ENCODE results near the gene SRP14. TPM values are rescaled to one million over a fixed set of nuclear protein-coding genes. Genes with fewer than 3 reads are reported as not detected.

Gene SRP14
- total RNA-seq, 5 donors from 2014 or later (not counting 1 experiment from before 2014, with no cell fraction given): 115 to 128 (median 119) TPM

DNA sequence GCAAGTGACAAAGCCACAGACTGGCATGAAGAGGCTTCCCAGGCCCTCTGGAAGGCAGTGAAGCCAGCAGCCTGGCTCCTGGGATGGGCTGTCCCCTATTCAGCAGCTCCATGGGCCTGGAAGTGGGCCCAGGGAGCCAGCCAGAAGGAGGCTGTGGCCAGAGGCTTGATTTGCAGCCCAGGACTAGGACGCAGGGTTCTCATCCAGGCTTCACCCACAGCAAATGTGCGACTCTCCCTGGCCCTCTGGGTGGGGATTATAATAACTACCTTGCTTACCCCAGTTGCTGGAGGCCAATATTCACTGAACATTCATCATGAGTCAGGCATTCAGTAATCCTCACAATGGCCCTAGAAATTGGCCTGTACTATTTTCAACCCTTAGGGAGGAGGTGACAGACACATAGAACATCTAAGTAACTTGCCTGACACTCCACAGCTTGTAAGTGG lies 24.6 kb upstream of the SRP14 start:
- no peak overlapping the region for H3K4me3 Mint-ChIP-seq
- no CpG with 5 or more reads among the region's 2 CpGs for WGBS (ENCODE audit: insufficient coverage)
- ATAC-seq (replicated peaks in 1 of 4) (no peak), DNase-seq (no peak)
- peaks cover 0 to 3% of the 10 kb centered on the region in 2 donors for H3K36me3 ChIP-seq (ENCODE audit: control insufficient read depth in 2 of 2, extremely low read depth in 1 of 2, insufficient read depth in 1 of 2, low read length in 1 of 2)
- no peaks in the 10 kb centered on the region for H3K27me3 ChIP-seq (replicated peaks in 1 of 2; ENCODE audit: control insufficient read depth in 2 of 2, extremely low read depth in 1 of 2, insufficient read depth in 2 of 2, low read length in 1 of 2)
- no peaks in the 10 kb centered on the region for H3K9me3 Mint-ChIP-seq
- peak overlapping the region in 1 of 2 donors; percentile 87 for H3K27ac Mint-ChIP-seq
- ChIA-PET POLR2A (no interaction called here), CTCF (interaction anchor here in 1 of 2 donors (1.1 kb wide), 1 partner anchor 42 kb away, joined by 3 read pairs; no protein-coding TSS in a partner anchor)
- H3K27ac ChIP-seq (ENCODE audit: low read length): no peak overlapping the region
- H3K4me3 ChIP-seq (ENCODE audit: control insufficient read depth in 1 of 2, extremely low read depth in 1 of 2, low read length in 1 of 2): no peak overlapping the region
- no peaks in the 10 kb centered on the region for H3K9me3 ChIP-seq
- peaks cover 13 to 22% of the 10 kb centered on the region in 2 experiments for H3K4me1 ChIP-seq (ENCODE audit: control insufficient read depth in 1 of 2, extremely low read depth in 1 of 2, insufficient read depth in 2 of 2, low read length in 2 of 2)
- no peaks in the 10 kb centered on the region for H3K27me3 Mint-ChIP-seq
- no peaks in the 10 kb centered on the region for H3K36me3 Mint-ChIP-seq
- H3K4me1 Mint-ChIP-seq: peaks cover 12 to 19% (median 18%) of the 10 kb centered on the region in 3 donors

DNA sequence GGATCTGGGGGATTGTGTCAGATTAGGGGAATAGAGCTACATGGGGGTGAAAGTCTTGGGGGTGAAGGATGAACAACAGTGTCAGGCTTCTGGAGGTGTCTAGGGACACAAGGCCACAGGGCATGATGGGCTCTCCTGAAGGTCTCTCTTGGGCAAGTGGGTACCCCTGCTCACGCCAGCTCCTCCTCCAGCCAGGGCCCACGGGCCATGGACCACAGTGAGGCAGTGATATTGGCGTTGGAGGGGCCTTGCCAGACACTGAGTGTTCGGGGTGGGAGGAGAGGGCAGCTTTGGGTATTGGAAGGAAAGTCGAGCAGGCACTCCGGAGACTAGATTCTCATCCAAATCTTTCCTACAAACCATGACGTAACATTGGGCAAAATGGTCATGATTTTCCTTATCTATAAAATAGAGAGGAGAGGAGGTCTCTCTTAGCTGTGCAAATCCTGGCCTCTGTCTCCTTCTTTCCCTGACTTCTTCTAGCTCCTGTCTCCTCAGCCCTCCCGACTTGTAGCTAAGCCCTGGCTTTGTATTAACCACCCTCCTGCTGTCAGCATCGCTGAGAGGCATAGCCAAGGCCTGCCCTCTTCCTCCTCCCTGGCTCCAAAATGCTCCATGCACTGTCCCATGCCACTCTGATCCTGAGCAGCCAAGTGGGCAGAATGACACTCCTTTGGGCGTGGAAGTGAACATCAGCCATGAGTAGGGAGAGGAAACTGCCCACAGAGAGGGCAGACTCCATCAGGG lies 24.0 kb upstream of the SRP14 start:
- no peak overlapping the region for H3K4me3 ChIP-seq (ENCODE audit: control insufficient read depth in 1 of 2, extremely low read depth in 1 of 2, low read length in 1 of 2)
- H3K36me3 Mint-ChIP-seq: peaks cover 5% of the 10 kb centered on the region
- no peak overlapping the region for H3K27ac Mint-ChIP-seq
- DNase-seq (no peak), ATAC-seq (replicated peaks in 1 of 4) (no peak)
- H3K27me3 ChIP-seq (replicated peaks in 1 of 2; ENCODE audit: control insufficient read depth in 2 of 2, extremely low read depth in 1 of 2, insufficient read depth in 2 of 2, low read length in 1 of 2): no peaks in the 10 kb centered on the region
- no peak overlapping the region for H3K4me3 Mint-ChIP-seq
- no peak overlapping the region for H3K27ac ChIP-seq (ENCODE audit: low read length)
- peaks cover 18 to 25% (median 24%) of the 10 kb centered on the region in 3 donors for H3K4me1 Mint-ChIP-seq
- peaks cover 13 to 22% of the 10 kb centered on the region in 2 experiments for H3K4me1 ChIP-seq (ENCODE audit: control insufficient read depth in 1 of 2, extremely low read depth in 1 of 2, insufficient read depth in 2 of 2, low read length in 2 of 2)
- ChIA-PET POLR2A (no interaction called here), CTCF (interaction anchor here in 1 of 2 donors (1.0 kb wide), 1 partner anchor 36 kb away, joined by 4 read pairs; no protein-coding TSS in a partner anchor)
- peaks cover 0 to 3% of the 10 kb centered on the region in 2 donors for H3K36me3 ChIP-seq (ENCODE audit: control insufficient read depth in 2 of 2, extremely low read depth in 1 of 2, insufficient read depth in 1 of 2, low read length in 1 of 2)
- WGBS (ENCODE audit: insufficient coverage): 93% methylated on average over 5 of the region's 10 CpGs
- no peaks in the 10 kb centered on the region for H3K27me3 Mint-ChIP-seq
- no peaks in the 10 kb centered on the region for H3K9me3 Mint-ChIP-seq
- no peaks in the 10 kb centered on the region for H3K9me3 ChIP-seq

DNA sequence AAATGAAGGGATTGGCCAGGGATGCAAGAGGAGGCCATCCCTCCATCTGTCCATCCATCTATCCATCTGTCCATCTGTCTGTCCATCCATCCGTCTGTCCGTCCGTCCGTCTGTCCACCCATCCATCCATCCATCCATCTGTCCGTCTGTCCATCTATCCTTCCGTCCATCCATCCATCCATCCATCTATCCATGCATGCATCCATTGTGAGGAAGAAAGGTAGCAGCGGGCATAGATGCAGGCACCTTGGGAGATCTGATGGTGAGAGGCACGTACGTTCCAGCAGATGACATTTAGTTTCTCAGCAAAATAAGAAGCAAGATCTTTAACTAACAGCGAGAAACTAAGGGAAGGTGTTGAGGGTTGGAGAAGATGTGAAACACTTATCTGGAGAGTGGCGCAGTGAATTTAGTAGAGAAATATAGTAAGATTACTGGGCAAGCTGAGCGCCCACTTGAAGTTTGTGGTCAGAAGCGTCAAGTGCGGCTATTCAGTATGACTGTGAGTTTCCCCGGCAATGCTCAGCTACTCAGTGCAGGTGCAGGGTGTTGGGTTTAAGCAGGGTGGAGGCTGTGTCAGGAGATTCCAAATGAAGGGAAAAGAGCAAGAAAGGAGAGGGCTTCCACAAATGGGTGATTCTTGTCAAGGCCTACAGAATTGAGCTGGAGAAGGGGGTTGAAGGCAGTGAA lies 22.4 kb upstream of the SRP14 start:
- H3K27me3 Mint-ChIP-seq: no peaks in the 10 kb centered on the region
- no peak for DNase-seq
- peaks cover 16 to 24% of the 10 kb centered on the region in 2 experiments for H3K4me1 ChIP-seq (ENCODE audit: control insufficient read depth in 1 of 2, extremely low read depth in 1 of 2, insufficient read depth in 2 of 2, low read length in 2 of 2)
- ChIA-PET CTCF (interaction anchor here in 1 of 2 donors (0.9 kb wide), 1 partner anchor 43 kb away, joined by 3 read pairs; no protein-coding TSS in a partner anchor), POLR2A (no interaction called here)
- 50% methylated on average over 9 of the region's 15 CpGs for WGBS (ENCODE audit: insufficient coverage)
- H3K4me3 ChIP-seq (ENCODE audit: control insufficient read depth in 1 of 2, extremely low read depth in 1 of 2, low read length in 1 of 2): no peak overlapping the region
- no peaks in the 10 kb centered on the region for H3K27me3 ChIP-seq (replicated peaks in 1 of 2; ENCODE audit: control insufficient read depth in 2 of 2, extremely low read depth in 1 of 2, insufficient read depth in 2 of 2, low read length in 1 of 2)
- ATAC-seq (replicated peaks in 1 of 4): peak in 1 of 4 experiments; percentile 38
- no peak overlapping the region for H3K27ac Mint-ChIP-seq
- peaks cover 5% of the 10 kb centered on the region for H3K36me3 Mint-ChIP-seq
- H3K9me3 ChIP-seq: no peaks in the 10 kb centered on the region
- no peaks in the 10 kb centered on the region for H3K9me3 Mint-ChIP-seq
- peaks cover 24 to 32% (median 30%) of the 10 kb centered on the region in 3 donors for H3K4me1 Mint-ChIP-seq
- H3K4me3 Mint-ChIP-seq: no peak overlapping the region
- no peak overlapping the region for H3K27ac ChIP-seq (ENCODE audit: low read length)
- peaks cover 0 to 3% of the 10 kb centered on the region in 2 donors for H3K36me3 ChIP-seq (ENCODE audit: control insufficient read depth in 2 of 2, extremely low read depth in 1 of 2, insufficient read depth in 1 of 2, low read length in 1 of 2)

DNA sequence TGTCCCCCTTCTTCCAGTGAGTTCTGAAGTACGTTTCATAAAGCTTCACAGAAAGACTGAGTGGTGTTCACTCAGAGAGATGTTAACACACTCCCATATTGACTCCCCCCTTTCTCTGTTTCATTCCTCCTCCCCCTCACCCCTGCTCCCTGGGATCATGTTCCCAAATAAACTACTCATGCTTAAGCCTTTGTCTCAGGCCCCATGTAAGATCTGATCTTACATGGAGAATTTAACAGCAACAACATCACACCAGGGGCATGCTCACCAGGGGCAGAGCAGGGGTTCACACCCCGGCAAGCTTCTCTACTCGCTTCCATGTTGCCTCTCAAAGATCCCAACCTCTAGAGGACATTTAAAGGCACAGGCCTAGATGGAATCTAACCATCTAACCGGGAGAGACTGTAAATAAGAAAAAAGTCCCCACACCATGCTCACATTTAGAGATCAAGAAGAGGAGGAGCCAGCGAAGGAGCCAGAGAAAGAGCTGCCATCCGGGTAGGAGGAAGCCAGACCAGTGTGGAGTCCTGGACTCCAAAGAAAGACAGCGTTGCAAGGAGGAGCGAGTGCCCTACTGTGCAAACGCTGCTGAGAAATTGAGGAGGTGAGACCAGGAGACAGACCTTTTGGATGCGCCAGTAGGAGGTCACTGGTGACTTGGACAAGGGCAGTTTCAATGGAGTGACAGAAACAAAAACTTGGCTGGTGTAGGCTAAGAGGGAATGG lies 21.4 kb upstream of the SRP14 start:
- Mint-ChIP-seq H3K9me3 (no peaks in the 10 kb centered on the region), H3K36me3 (peaks cover 5% of the 10 kb centered on the region), H3K4me3 (no peak overlapping the region), H3K27me3 (no peaks in the 10 kb centered on the region), H3K27ac (no peak overlapping the region), H3K4me1 (peaks cover 33 to 42% (median 36%) of the 10 kb centered on the region in 3 donors)
- ATAC-seq (replicated peaks in 1 of 4) (no peak), DNase-seq (no peak)
- H3K4me1 ChIP-seq (ENCODE audit: control insufficient read depth in 1 of 2, extremely low read depth in 1 of 2, insufficient read depth in 2 of 2, low read length in 2 of 2): peaks cover 25 to 34% of the 10 kb centered on the region in 2 experiments
- H3K9me3 ChIP-seq: no peaks in the 10 kb centered on the region
- no peak overlapping the region for H3K4me3 ChIP-seq (ENCODE audit: control insufficient read depth in 1 of 2, extremely low read depth in 1 of 2, low read length in 1 of 2)
- POLR2A ChIA-PET: no interaction called here
- H3K36me3 ChIP-seq (ENCODE audit: control insufficient read depth in 2 of 2, extremely low read depth in 1 of 2, insufficient read depth in 1 of 2, low read length in 1 of 2): peaks cover 0 to 3% of the 10 kb centered on the region in 2 donors
- H3K27ac ChIP-seq (ENCODE audit: low read length): no peak overlapping the region
- WGBS (ENCODE audit: insufficient coverage): 94% methylated on average over 5 of the region's 10 CpGs
- CTCF ChIA-PET: no interaction called here
- H3K27me3 ChIP-seq (replicated peaks in 1 of 2; ENCODE audit: control insufficient read depth in 2 of 2, extremely low read depth in 1 of 2, insufficient read depth in 2 of 2, low read length in 1 of 2): no peaks in the 10 kb centered on the region

DNA sequence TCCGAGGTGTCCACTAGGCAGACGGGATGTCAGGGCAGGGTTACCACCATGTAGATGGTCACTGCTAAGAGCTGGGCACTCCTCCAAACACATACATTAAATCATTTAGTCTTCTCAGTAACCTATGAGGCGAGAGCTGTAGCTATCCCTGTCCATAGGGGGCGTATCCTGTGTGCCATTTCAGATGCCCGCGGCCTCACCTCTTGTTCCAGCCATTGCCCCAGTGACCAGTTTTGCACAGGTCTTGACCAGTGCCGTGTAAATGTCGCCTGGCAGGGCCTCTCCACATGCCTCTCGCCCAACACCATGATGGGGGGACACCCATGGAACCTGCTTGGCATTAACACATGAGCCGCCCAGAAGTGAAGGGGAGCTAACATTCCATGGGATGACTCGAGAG lies 20.8 kb upstream of the SRP14 start:
- H3K27ac ChIP-seq (ENCODE audit: low read length): no peak overlapping the region
- Mint-ChIP-seq H3K27ac (no peak overlapping the region), H3K4me1 (peaks cover 37 to 45% (median 38%) of the 10 kb centered on the region in 3 donors), H3K36me3 (peaks cover 5% of the 10 kb centered on the region), H3K4me3 (no peak overlapping the region), H3K27me3 (no peaks in the 10 kb centered on the region), H3K9me3 (no peaks in the 10 kb centered on the region)
- H3K36me3 ChIP-seq (ENCODE audit: control insufficient read depth in 2 of 2, extremely low read depth in 1 of 2, insufficient read depth in 1 of 2, low read length in 1 of 2): peaks cover 0 to 3% of the 10 kb centered on the region in 2 donors
- H3K9me3 ChIP-seq: no peaks in the 10 kb centered on the region
- DNase-seq (no peak), ATAC-seq (replicated peaks in 1 of 4) (no peak)
- no peak overlapping the region for H3K4me3 ChIP-seq (ENCODE audit: control insufficient read depth in 1 of 2, extremely low read depth in 1 of 2, low read length in 1 of 2)
- ChIA-PET POLR2A (no interaction called here), CTCF (no interaction called here)
- peaks cover 28 to 34% of the 10 kb centered on the region in 2 experiments for H3K4me1 ChIP-seq (ENCODE audit: control insufficient read depth in 1 of 2, extremely low read depth in 1 of 2, insufficient read depth in 2 of 2, low read length in 2 of 2)
- no peaks in the 10 kb centered on the region for H3K27me3 ChIP-seq (replicated peaks in 1 of 2; ENCODE audit: control insufficient read depth in 2 of 2, extremely low read depth in 1 of 2, insufficient read depth in 2 of 2, low read length in 1 of 2)
- 81% methylated on average over 9 of the region's 11 CpGs for WGBS (ENCODE audit: insufficient coverage)

DNA sequence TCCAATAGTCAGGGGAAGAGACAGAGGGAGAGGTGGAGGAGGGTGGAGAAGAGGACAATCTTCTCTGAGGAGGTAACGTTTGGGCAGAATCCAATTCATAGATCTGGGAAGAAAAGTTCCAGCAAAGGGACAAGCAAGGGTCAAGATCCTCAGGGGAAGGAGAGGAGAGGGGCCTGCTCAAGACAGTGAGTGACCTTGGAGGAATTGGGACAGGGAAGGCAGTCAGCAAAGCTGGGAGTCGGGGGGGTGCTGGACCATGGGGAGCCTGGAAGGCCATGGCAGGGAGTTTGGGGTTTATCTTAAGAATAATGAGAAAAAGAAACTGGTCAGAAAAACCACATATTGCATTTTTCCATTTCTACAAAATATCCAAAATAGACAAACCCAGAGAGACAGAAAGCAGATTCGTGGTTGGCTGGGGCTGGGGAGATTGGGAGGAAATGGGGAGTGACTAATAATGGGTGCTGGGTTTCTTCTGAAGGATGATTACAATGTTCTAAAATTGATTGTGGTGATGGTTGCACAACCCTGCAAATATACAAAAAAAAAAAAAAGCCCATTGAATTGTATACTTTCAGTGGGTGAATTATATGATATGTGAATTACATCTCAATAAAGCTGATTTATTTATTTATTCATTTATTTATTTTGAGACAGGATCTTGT lies 19.6 kb upstream of the SRP14 start:
- DNase-seq: no peak
- Histone ChIP-seq H3K36me3 (ENCODE audit: control insufficient read depth in 2 of 2, extremely low read depth in 1 of 2, insufficient read depth in 1 of 2, low read length in 1 of 2) (peaks cover 0 to 3% of the 10 kb centered on the region in 2 donors), H3K9me3 (no peaks in the 10 kb centered on the region), H3K4me3 (ENCODE audit: control insufficient read depth in 1 of 2, extremely low read depth in 1 of 2, low read length in 1 of 2) (no peak overlapping the region), H3K27me3 (replicated peaks in 1 of 2; ENCODE audit: control insufficient read depth in 2 of 2, extremely low read depth in 1 of 2, insufficient read depth in 2 of 2, low read length in 1 of 2) (no peaks in the 10 kb centered on the region), H3K4me1 (ENCODE audit: control insufficient read depth in 1 of 2, extremely low read depth in 1 of 2, insufficient read depth in 2 of 2, low read length in 2 of 2) (peaks cover 32 to 44% of the 10 kb centered on the region in 2 experiments), H3K27ac (ENCODE audit: low read length) (no peak overlapping the region)
- no peak for ATAC-seq (replicated peaks in 1 of 4)
- Mint-ChIP-seq H3K27ac (no peak overlapping the region), H3K9me3 (no peaks in the 10 kb centered on the region), H3K4me1 (peaks cover 37 to 45% (median 41%) of the 10 kb centered on the region in 3 donors), H3K4me3 (no peak overlapping the region), H3K27me3 (no peaks in the 10 kb centered on the region), H3K36me3 (peaks cover 5% of the 10 kb centered on the region)
- ChIA-PET CTCF (no interaction called here), POLR2A (no interaction called here)
- WGBS (ENCODE audit: insufficient coverage): 80% methylated on average over 2 of the region's 3 CpGs

Data from T-cell (primary cell).